NCI-H446 (cell line): ENCODE measurements around the gene KRTAP9-3.
"Not testable (repeated sequence)": the region's sequence is repeated elsewhere in the genome, so short reads cannot be mapped to it uniquely, and the experiment has no call there.

Experiments used
- DNase-seq, 2 experiments: peaks; one replicate each; lab custom pipeline; 2025; lab: John Stamatoyannopoulos, UW

KRTAP9-3 gene

GRCh38 chr17:41251261-41251660 lies 19.0 kb downstream of the KRTAP9-3 start:
- DNase-seq: no peak

DNA sequence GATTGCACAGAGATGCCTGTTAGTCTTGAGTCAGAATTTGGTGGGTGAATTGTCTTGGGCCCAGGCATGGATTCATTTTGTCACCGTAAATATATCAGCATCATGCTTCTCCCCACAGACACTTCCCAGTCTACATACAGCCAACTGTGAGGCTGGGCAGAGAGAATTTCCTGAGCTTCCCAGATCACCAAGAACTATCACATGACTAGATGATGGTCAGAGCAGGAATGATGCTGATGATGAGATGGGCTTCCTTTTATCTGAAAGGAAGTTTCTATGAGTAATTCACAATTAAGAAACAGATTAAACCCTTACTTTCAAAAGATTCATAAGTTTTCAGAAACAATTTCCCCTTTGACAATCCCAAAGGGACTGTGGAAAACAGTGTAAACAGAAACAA lies 22.6 kb downstream of the KRTAP9-3 start:
- DNase-seq: no peak

- DNase-seq: not testable (repeated sequence)
Measured at GRCh38 chr17:41255381-41256290, 23.4 kb downstream of the KRTAP9-3 start, which contains the start of gene KRTAP9-9. Gene KRTAP9-9, plus strand, starts transcription at chr17:41255384.

DNA sequence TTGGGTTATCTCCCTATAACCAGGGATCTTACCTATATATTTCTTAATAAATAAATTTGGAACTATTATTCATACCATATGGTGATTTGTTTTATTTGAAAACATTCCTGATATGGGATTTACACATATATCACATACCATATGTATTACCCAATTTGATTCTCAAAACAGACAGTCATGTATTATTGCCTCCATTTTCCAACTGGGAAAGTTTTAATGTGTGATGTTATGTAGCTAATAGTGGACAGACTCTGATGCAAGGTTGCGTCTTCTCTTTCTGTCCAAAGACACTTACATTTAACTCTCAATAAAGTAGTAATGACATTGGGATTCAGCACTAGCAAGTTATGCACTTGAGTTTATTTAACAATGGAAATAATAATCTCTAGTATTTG lies 24.0 kb downstream of the KRTAP9-3 start:
- no peak for DNase-seq

- DNase-seq: no peak
Measured at GRCh38 chr17:41258406-41258805, 26.2 kb downstream of the KRTAP9-3 start.

DNA sequence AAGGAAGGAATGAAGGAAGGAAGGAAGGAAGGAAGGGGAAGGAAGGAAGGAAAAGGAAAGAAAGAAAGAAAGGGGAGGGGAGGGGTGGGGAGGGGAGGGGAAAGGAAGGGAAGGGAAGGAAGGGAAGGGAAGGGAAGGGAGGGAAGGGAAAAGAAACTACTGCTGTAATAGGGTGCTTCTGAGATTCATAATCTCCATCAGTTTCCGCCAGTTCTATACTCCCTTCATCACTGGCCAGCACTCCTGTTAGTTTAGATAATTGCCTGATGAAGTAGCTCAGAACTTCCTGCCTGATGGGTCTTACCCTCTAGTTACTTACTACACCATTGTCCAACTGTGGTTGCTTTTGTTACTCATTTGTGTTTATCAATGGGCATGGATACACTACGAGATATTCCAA lies 31.0 kb downstream of the KRTAP9-3 start:
- DNase-seq: no peak

- DNase-seq: no peak
Measured at GRCh38 chr17:41264599-41264998, 32.4 kb downstream of the KRTAP9-3 start.

GRCh38 chr17:41265078-41265477 lies 32.8 kb downstream of the KRTAP9-3 start, which contains the start of gene KRTAP9-6:
Gene KRTAP9-6, plus strand, starts transcription at chr17:41265378. Its CDS starts 0 bp downstream, at chr17:41265378.
- no peak for DNase-seq

DNA sequence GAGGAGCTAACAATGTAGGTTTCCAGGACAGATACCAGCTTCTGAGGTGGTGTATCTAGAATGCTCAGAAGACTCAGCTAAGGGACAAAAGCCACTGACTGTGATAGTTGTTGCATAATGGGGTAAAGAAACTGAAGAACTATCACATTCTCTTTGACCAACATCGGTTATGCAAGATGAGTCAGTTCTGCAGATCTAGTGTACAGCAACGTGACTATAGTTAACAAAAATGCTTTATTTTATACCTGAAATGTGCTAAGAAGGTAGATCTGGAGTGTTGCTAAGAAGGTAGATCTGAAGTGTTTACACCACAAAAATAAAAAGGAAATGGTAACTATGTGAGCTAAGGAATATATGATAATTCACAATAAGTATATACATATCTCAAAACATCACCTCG lies 35.5 kb downstream of the KRTAP9-3 start:
- no peak for DNase-seq

DNA sequence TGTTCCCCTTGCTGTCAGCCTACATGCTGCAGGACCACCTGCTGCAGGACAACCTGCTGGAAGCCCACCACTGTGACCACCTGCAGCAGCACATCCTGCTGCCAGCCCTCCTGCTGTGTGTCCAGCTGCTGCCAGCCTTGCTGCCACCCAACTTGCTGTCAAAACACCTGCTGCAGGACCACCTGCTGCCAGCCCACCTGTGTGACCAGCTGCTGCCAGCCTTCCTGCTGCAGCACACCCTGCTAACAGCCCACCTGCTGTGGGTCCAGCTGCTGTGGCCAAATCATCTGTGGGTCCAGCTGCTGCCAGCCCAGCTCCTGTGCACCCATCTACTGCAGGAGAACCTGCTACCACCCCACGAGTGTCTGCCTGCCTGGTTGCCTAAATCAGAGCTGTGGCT lies 39.1 kb downstream of the KRTAP9-3 start:
- DNase-seq: not testable (repeated sequence)

- DNase-seq: no peak
Measured at GRCh38 chr17:41271858-41272257, 39.6 kb downstream of the KRTAP9-3 start.

- DNase-seq: not testable (repeated sequence)
Measured at GRCh38 chr17:41275648-41276190, 43.5 kb downstream of the KRTAP9-3 start, which contains the start of gene KRTAP9-7. Gene KRTAP9-7, plus strand, starts transcription at chr17:41275698. Its CDS starts 0 bp downstream, at chr17:41275698.

GRCh38 chr17:41278176-41278955 lies 46.1 kb downstream of the KRTAP9-3 start:
- no peak for DNase-seq
